H9 (cell line): ENCODE data around the gene USP44. TPM values are rescaled to one million over a fixed set of nuclear protein-coding genes. Genes with fewer than 3 reads are reported as not detected.

Source experiments
- DNase-seq: peaks from one replicate; pipeline ENCODE4 v3.0.0-alpha.2; 2017
- H2AFZ ChIP-seq: one replicate; pipeline ENCODE4 v1.6.1; 2013; ENCODE audit warnings: mild to moderate bottlenecking, low read length, control low read depth, moderate library complexity
- H2AK5ac ChIP-seq: 2 replicates; pipeline ENCODE4 v1.6.1; 2013; ENCODE audit warnings: low read length, control low read depth, mixed read lengths; ENCODE audit not compliant: insufficient read length
- H2BK120ac ChIP-seq: one replicate; pipeline ENCODE4 v1.6.1; 2013; ENCODE audit warnings: low read depth, mild to moderate bottlenecking, low read length, control low read depth, inconsistent platforms; ENCODE audit not compliant: poor library complexity, severe bottlenecking
- H2BK12ac ChIP-seq: 2 replicates; pipeline ENCODE4 v1.6.1; 2013; ENCODE audit warnings: low read length, control low read depth, mixed read lengths, low read depth; ENCODE audit not compliant: insufficient read length
- H2BK15ac ChIP-seq: 2 replicates; pipeline ENCODE4 v1.6.1; 2013; ENCODE audit warnings: low read depth, low read length, control low read depth
- H2BK20ac ChIP-seq: one replicate; pipeline ENCODE4 v1.6.1; 2013; ENCODE audit warnings: low read depth, mild to moderate bottlenecking, low read length, control low read depth, inconsistent platforms; ENCODE audit not compliant: poor library complexity, severe bottlenecking
- H2BK5ac ChIP-seq: 2 replicates; pipeline ENCODE4 v1.6.1; 2013; ENCODE audit warnings: low read length, control low read depth, mixed read lengths; ENCODE audit not compliant: insufficient read length
- H3K14ac ChIP-seq: 2 replicates; pipeline ENCODE4 v1.6.1; 2013; ENCODE audit warnings: low read length, control low read depth; ENCODE audit not compliant: insufficient read depth
- H3K18ac ChIP-seq: 2 replicates; pipeline ENCODE4 v1.6.1; 2013; ENCODE audit warnings: low read depth, mild to moderate bottlenecking, mixed read lengths, low read length, control low read depth; ENCODE audit not compliant: insufficient read length
- H3K23ac ChIP-seq: 2 replicates; pipeline ENCODE4 v1.6.1; 2013; ENCODE audit warnings: low read length, control low read depth, mixed read lengths, low read depth; ENCODE audit not compliant: insufficient read length
- H3K23me2 ChIP-seq: 2 replicates; pipeline ENCODE4 v1.6.1; 2013; ENCODE audit warnings: low read depth, mild to moderate bottlenecking, mixed read lengths, low read length, control low read depth; ENCODE audit not compliant: insufficient read length, poor library complexity, severe bottlenecking
- H3K27ac ChIP-seq: 2 replicates; pipeline ENCODE4 v1.5.1; 2013; ENCODE audit warnings: low read length, control low read depth, mixed read lengths, low read depth; ENCODE audit not compliant: insufficient read length
- H3K27me3 ChIP-seq: 2 replicates; pipeline ENCODE4 v1.6.1; 2013; ENCODE audit warnings: low read length, control low read depth, inconsistent platforms; ENCODE audit not compliant: insufficient read depth
- H3K4ac ChIP-seq: 2 replicates; pipeline ENCODE4 v1.6.1; 2013; ENCODE audit warnings: low read depth, mild to moderate bottlenecking, control low read depth, inconsistent platforms, low read length, moderate library complexity
- H3K4me1 ChIP-seq: 2 replicates; pipeline ENCODE4 v1.6.1; 2013; ENCODE audit warnings: low read length, control low read depth, inconsistent platforms; ENCODE audit not compliant: insufficient read depth
- H3K4me2 ChIP-seq: 2 replicates; pipeline ENCODE4 v1.6.1; 2013; ENCODE audit warnings: low read length, control low read depth, mixed read lengths; ENCODE audit not compliant: insufficient read length, insufficient read depth
- H3K56ac ChIP-seq: 2 replicates; pipeline ENCODE4 v1.6.1; 2013; ENCODE audit warnings: low read depth, mild to moderate bottlenecking, mixed read lengths, low read length, control low read depth; ENCODE audit not compliant: insufficient read length
- H3K79me1 ChIP-seq: 2 replicates; pipeline ENCODE4 v1.6.1; 2013; ENCODE audit warnings: low read depth, mild to moderate bottlenecking, moderate library complexity, low read length, control low read depth, inconsistent platforms; ENCODE audit not compliant: insufficient read depth, poor library complexity, severe bottlenecking
- H3K79me2 ChIP-seq: 2 replicates; pipeline ENCODE4 v1.6.1; 2013; ENCODE audit warnings: low read length, control low read depth, inconsistent platforms; ENCODE audit not compliant: insufficient read depth
- H3K9ac ChIP-seq: 2 replicates; pipeline ENCODE4 v1.6.1; 2013; ENCODE audit warnings: low read length, control low read depth, mixed read lengths; ENCODE audit not compliant: insufficient read length; ENCODE audit errors: extremely low read depth
- H3K9me3 ChIP-seq: one replicate; pipeline ENCODE4 v1.6.1; 2013; ENCODE audit warnings: low read depth, low read length, inconsistent platforms; ENCODE audit not compliant: control insufficient read depth
- H3T11ph ChIP-seq: one replicate; pipeline ENCODE4 v1.6.1; 2013; ENCODE audit warnings: mild to moderate bottlenecking, low read length, control low read depth, inconsistent platforms
- H4K20me1 ChIP-seq: one replicate; pipeline ENCODE4 v1.6.1; 2013; ENCODE audit not compliant: control insufficient read depth, insufficient read length, insufficient read depth
- H4K5ac ChIP-seq: 2 replicates; pipeline ENCODE4 v1.6.1; 2013; ENCODE audit warnings: low read depth, mild to moderate bottlenecking, mixed read lengths, low read length, control low read depth; ENCODE audit not compliant: insufficient read length
- H4K8ac ChIP-seq: replicated peaks from 2 replicates; pipeline ENCODE4 v1.6.1; 2013; ENCODE audit warnings: low read length, control low read depth, mixed read lengths, low read depth; ENCODE audit not compliant: insufficient read length
- H4K91ac ChIP-seq: 2 replicates; pipeline ENCODE4 v1.6.1; 2013; ENCODE audit warnings: low read depth, mild to moderate bottlenecking, moderate library complexity, mixed read lengths, low read length, control low read depth; ENCODE audit not compliant: insufficient read length
- H3K27ac Mint-ChIP-seq, 3 experiments: 2 replicates in 2 of 3; 3 replicates in 1 of 3; pipeline ENCODE4 v1.8.0; 2020 to 2021; ENCODE audit warnings: mixed read lengths in 3 of 3, mild to moderate bottlenecking in 1 of 3, moderate library complexity in 1 of 3
- H3K27me3 Mint-ChIP-seq: 2 replicates; pipeline ENCODE4 v1.8.0; 2021; ENCODE audit warnings: low read depth, mild to moderate bottlenecking, moderate library complexity, mixed read lengths
- H3K36me3 Mint-ChIP-seq, 3 experiments: 2 replicates in 2 of 3; 3 replicates in 1 of 3; pipeline ENCODE4 v1.8.0; 2020 to 2021; ENCODE audit warnings: low read depth in 3 of 3, mixed read lengths in 3 of 3; ENCODE audit not compliant: insufficient read depth in 1 of 3
- H3K4me1 Mint-ChIP-seq, 2 experiments: 2 replicates each; pipeline ENCODE4 v1.8.0; 2020; ENCODE audit warnings: mixed read lengths in 2 of 2
- H3K4me3 Mint-ChIP-seq, 2 experiments: 2 replicates in 1 of 2; 3 replicates in 1 of 2; pipeline ENCODE4 v1.8.0; 2020 to 2021; ENCODE audit warnings: mild to moderate bottlenecking in 2 of 2, mixed read lengths in 2 of 2, moderate library complexity in 1 of 2
- H3K9me3 Mint-ChIP-seq, 2 experiments: 2 replicates in 1 of 2; 3 replicates in 1 of 2; pipeline ENCODE4 v1.8.0; 2020; ENCODE audit warnings: mild to moderate bottlenecking in 2 of 2, mixed read lengths in 2 of 2, moderate library complexity in 1 of 2
- WGBS: extraction: QIAGEN DNeasy Blood & Tissue Kit; methylation state at CpG from one replicate; pipeline ENCODE4 v1.1.7; 2013; ENCODE audit warnings: missing lambda C conversion rate, low lambda C conversion rate, mixed read lengths; ENCODE audit not compliant: insufficient read length; ENCODE audit errors: extremely low coverage; 5-methylcytosine and 5-hydroxymethylcytosine counted together
- total RNA-seq: library from RNA; stranded (reverse); gene quantifications from 2 replicates; pipeline ENCODE4 v1.2.1, GENCODE V29; 2021
- TF ChIP-seq, protein P1 (sequence below): fragments of 200-600 bp; sonication (generic); conservative IDR thresholded peaks from 3 replicates; pipeline ENCODE4 v1.8.0; 2021; ENCODE audit warnings: antibody characterized with exemption, mild to moderate bottlenecking

USP44 gene
- total RNA-seq, 1 experiment from 2014 or later: 185 TPM

DNA sequence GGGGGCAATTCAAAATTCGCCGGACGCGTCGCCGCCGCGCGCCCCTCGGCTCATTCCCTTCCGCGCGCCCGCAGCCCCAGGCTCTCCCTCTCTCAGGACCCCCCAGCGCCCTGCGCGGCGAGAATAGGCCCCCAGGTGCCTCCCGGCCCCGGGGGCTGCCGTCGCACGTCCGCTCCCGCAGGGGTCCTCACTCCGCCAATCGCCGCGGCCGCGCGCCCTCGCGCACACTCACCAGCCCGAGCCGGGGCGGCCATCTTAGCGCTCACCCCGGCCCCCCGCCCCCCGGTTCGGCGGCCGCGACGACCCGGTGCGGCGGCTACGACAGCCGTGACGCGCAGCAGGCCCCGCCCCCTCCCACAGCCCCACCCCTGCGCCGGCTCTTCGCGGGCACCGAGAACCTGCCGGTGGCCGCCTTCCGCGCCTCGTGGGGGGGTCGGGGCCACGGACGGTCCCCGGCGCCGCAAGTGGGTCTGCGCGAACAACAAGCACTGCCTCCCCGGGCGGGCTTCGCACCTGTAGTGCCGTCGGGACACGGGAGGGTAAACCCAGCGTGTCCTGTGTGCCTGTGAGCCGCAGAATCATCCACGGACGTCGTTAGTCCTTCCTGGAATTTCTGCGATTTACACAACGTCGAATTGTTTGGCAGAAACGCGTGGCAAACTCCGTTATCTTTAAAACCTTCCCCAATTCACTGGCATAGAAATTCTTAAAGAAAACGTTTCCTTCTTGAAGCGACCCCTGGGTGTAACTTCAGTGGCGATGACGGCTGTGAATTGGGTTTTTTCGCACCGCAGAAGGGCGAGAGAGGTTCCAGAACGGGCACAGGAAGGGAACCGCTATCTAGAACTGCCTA lies 2.5 kb downstream of the USP44 start:
- H3K4ac ChIP-seq: peak overlapping the region; percentile 20; the same call in 1 of the 2 replicates
- no peaks in the 10 kb centered on the region for H3K79me1 ChIP-seq
- TF ChIP-seq, protein P1, sequence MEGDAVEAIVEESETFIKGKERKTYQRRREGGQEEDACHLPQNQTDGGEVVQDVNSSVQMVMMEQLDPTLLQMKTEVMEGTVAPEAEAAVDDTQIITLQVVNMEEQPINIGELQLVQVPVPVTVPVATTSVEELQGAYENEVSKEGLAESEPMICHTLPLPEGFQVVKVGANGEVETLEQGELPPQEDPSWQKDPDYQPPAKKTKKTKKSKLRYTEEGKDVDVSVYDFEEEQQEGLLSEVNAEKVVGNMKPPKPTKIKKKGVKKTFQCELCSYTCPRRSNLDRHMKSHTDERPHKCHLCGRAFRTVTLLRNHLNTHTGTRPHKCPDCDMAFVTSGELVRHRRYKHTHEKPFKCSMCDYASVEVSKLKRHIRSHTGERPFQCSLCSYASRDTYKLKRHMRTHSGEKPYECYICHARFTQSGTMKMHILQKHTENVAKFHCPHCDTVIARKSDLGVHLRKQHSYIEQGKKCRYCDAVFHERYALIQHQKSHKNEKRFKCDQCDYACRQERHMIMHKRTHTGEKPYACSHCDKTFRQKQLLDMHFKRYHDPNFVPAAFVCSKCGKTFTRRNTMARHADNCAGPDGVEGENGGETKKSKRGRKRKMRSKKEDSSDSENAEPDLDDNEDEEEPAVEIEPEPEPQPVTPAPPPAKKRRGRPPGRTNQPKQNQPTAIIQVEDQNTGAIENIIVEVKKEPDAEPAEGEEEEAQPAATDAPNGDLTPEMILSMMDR: 0 out of 3 replicates have a peak, but pooled peaks have one; percentile 15
- no peak overlapping the region for H2AK5ac ChIP-seq
- H3K56ac ChIP-seq: no peak overlapping the region
- H2BK15ac ChIP-seq: no peak overlapping the region
- peak overlapping the region; percentile 88 for H3K27ac ChIP-seq
- peak overlapping the region; percentile 92 for H3K4me2 ChIP-seq
- peak overlapping the region; percentile 37 for H4K5ac ChIP-seq
- H3K14ac ChIP-seq: peak overlapping the region; percentile 96
- H3K4me1 ChIP-seq: no peaks in the 10 kb centered on the region; the same call in 1 of the 2 replicates
- H3K23ac ChIP-seq: peak overlapping the region; percentile 74
- Mint-ChIP-seq H3K36me3 (peaks cover 19 to 28% (median 19%) of the 10 kb centered on the region in 3 experiments), H3K4me1 (peaks cover 52 to 57% of the 10 kb centered on the region in 2 experiments), H3K9me3 (peaks cover 0 to 5% of the 10 kb centered on the region in 2 experiments; a peak in 2 of 5 replicates), H3K27ac (peak overlapping the region; percentile 94 to 100 (median 99)), H3K4me3 (peak overlapping the region; percentile 83 to 96), H3K27me3 (peaks cover 1% of the 10 kb centered on the region; the same call in 1 of the 2 replicates)
- no peaks in the 10 kb centered on the region for H4K20me1 ChIP-seq
- no peak overlapping the region for H2BK12ac ChIP-seq
- H2BK120ac ChIP-seq: peak overlapping the region; percentile 62
- peak overlapping the region; percentile 87 for H3K18ac ChIP-seq
- H3K23me2 ChIP-seq: peaks cover 3% of the 10 kb centered on the region
- no peaks in the 10 kb centered on the region for H3K9me3 ChIP-seq
- no CpG with 5 or more reads among the region's 98 CpGs for WGBS
- H3K9ac ChIP-seq: peak overlapping the region; percentile 89
- H2AFZ ChIP-seq: no peak overlapping the region
- peaks cover 19% of the 10 kb centered on the region; the same call in 1 of the 2 replicates for H3K79me2 ChIP-seq
- no peak overlapping the region for H4K8ac ChIP-seq
- no peak overlapping the region for H4K91ac ChIP-seq
- H2BK5ac ChIP-seq: peak overlapping the region; percentile 29
- H3K27me3 ChIP-seq: no peaks in the 10 kb centered on the region
- no peak overlapping the region for H2BK20ac ChIP-seq
- DNase-seq: peak; percentile 85
- H3T11ph ChIP-seq: no peak overlapping the region
